Breast epithelium (tissue), 3 donors: Measurements from ENCODE around the gene COL7A1.

Experiments used
- POLR2A ChIP-seq: fragments of 450-650 bp; IDR thresholded peaks from one replicate; pipeline ENCODE4 v1.6.1; 2016; ENCODE audit warnings: antibody characterized with exemption, mild to moderate bottlenecking, moderate library complexity
- POLR2AphosphoS5 ChIP-seq, 3 donors: sonication (generic); formaldehyde crosslinking; IDR thresholded peaks; one replicate each; pipeline ENCODE4 v1.6.1; 2017; ENCODE audit warnings: antibody characterized with exemption in 3 of 3
- TF ChIP-seq, protein P1 (sequence below), 3 donors: fragments of 450-650 bp; IDR thresholded peaks; one replicate each; pipeline ENCODE4 v1.5.1; 2016 to 2017; ENCODE audit warnings: antibody characterized with exemption in 3 of 3, mild to moderate bottlenecking in 3 of 3, moderate library complexity in 3 of 3

DNA sequence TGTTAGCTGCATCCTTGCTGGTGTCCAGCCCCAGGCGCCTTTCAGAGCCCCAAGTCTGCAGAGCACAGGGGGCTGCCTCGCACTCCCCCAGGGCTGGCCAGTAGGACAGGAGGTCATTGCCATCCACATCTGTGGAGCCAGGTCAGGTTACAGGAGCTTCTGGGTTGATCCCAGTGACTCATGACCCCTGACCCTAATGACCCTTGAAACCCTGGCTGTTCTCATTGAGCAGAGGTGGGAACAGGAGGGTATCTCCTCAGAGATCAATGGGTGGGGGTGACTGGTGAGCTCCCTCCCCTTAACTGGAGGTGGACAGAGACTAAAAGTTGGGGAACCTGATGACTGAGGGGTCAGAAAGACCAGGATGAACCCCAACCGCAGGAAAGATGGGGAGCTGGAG is 46.3 kb upstream of the COL7A1 start:
- TF ChIP-seq, protein P1, sequence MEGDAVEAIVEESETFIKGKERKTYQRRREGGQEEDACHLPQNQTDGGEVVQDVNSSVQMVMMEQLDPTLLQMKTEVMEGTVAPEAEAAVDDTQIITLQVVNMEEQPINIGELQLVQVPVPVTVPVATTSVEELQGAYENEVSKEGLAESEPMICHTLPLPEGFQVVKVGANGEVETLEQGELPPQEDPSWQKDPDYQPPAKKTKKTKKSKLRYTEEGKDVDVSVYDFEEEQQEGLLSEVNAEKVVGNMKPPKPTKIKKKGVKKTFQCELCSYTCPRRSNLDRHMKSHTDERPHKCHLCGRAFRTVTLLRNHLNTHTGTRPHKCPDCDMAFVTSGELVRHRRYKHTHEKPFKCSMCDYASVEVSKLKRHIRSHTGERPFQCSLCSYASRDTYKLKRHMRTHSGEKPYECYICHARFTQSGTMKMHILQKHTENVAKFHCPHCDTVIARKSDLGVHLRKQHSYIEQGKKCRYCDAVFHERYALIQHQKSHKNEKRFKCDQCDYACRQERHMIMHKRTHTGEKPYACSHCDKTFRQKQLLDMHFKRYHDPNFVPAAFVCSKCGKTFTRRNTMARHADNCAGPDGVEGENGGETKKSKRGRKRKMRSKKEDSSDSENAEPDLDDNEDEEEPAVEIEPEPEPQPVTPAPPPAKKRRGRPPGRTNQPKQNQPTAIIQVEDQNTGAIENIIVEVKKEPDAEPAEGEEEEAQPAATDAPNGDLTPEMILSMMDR (IDR thresholded peaks at IDR 0.05): no peak
- no peak for TF ChIP-seq POLR2AphosphoS5 (IDR thresholded peaks at IDR 0.05)
- TF ChIP-seq POLR2A: no peak
